SW 1271 (cell line): ENCODE measurements around the gene DPP6.

ENCODE experiments used
- DNase-seq, 2 experiments: peaks; one replicate each; lab custom pipeline; 2025; lab: John Stamatoyannopoulos, UW

The DPP6 gene

GRCh38 chr7:154232700-154233099, 180.5 kb downstream of the DPP6 start:
- no peak for DNase-seq

- DNase-seq, result no peak
These were observed 189.8 kb downstream of the DPP6 start for GRCh38 chr7:154241988-154242387.

GRCh38 chr7:154242709-154243108, 190.5 kb downstream of the DPP6 start:
- DNase-seq, result no peak

GRCh38 chr7:154252046-154252445, 199.8 kb downstream of the DPP6 start:
- DNase-seq, result no peak

GRCh38 chr7:154253810-154254209, 201.6 kb downstream of the DPP6 start:
- no peak for DNase-seq

- no peak for DNase-seq
These were observed 203.1 kb downstream of the DPP6 start for GRCh38 chr7:154255324-154255723.

- no peak for DNase-seq
These were observed 204.0 kb downstream of the DPP6 start for GRCh38 chr7:154256150-154256549.

GRCh38 chr7:154259396-154259795, 207.2 kb downstream of the DPP6 start:
- no peak for DNase-seq

GRCh38 chr7:154287356-154287755, 235.2 kb downstream of the DPP6 start:
- no peak for DNase-seq

- no peak for DNase-seq
These were observed 236.9 kb downstream of the DPP6 start for GRCh38 chr7:154289119-154289518.

GRCh38 chr7:154296443-154296842, 244.2 kb downstream of the DPP6 start:
- DNase-seq, result no peak

- no peak for DNase-seq
These were observed 247.5 kb downstream of the DPP6 start for GRCh38 chr7:154299736-154300135.

GRCh38 chr7:154302380-154302779, 250.2 kb downstream of the DPP6 start:
- DNase-seq, result no peak

- no peak for DNase-seq
These were observed 252.0 kb downstream of the DPP6 start for GRCh38 chr7:154304231-154304630.

- no peak for DNase-seq
These were observed 252.8 kb downstream of the DPP6 start for GRCh38 chr7:154304740-154305700.

- no peak for DNase-seq
These were observed 253.8 kb downstream of the DPP6 start for GRCh38 chr7:154306036-154306435.

GRCh38 chr7:154308928-154309327, 256.7 kb downstream of the DPP6 start:
- no peak for DNase-seq

- DNase-seq, result no peak
These were observed 257.9 kb downstream of the DPP6 start for GRCh38 chr7:154310114-154310513.

- no peak for DNase-seq
These were observed 272.0 kb downstream of the DPP6 start for GRCh38 chr7:154324196-154324595.

GRCh38 chr7:154326421-154326820, 274.2 kb downstream of the DPP6 start:
- no peak for DNase-seq

GRCh38 chr7:154330318-154330717, 278.1 kb downstream of the DPP6 start:
- DNase-seq, result no peak

- DNase-seq, result no peak
These were observed 280.8 kb downstream of the DPP6 start for GRCh38 chr7:154332811-154333580.

- no peak for DNase-seq
These were observed 284.1 kb downstream of the DPP6 start for GRCh38 chr7:154336295-154336694.
